HG03066 (cell line): ENCODE measurements around the gene SLC52A1.
"Not testable (repeated sequence)": the region's sequence is repeated elsewhere in the genome, so short reads cannot be mapped to it uniquely, and the experiment has no call there.

Experiments
- ATAC-seq: cut with Tn5 transposase; IDR thresholded peaks from one replicate; pipeline ENCODE4 v1.9.1; 2021; ENCODE audit warnings: low read depth; ENCODE audit not compliant: unreplicated experiment

The SLC52A1 gene

GRCh38 chr17:5035315-5035714, at the start of gene SLC52A1:
SLC52A1 (minus strand) TSS chr17:5035426; CDS start chr17:5034606, 820 bp downstream.
- ATAC-seq, result no peak

GRCh38 chr17:5080591-5080990, 45.4 kb upstream of the SLC52A1 start:
- no peak for ATAC-seq

GRCh38 chr17:5078106-5079028, 43.1 kb upstream of the SLC52A1 start, which contains the start of gene ZFP3:
ZFP3 (plus strand) TSS chr17:5078467; CDS start chr17:5091505, 13,038 bp downstream.
- ATAC-seq, result peak; percentile 72

DNA sequence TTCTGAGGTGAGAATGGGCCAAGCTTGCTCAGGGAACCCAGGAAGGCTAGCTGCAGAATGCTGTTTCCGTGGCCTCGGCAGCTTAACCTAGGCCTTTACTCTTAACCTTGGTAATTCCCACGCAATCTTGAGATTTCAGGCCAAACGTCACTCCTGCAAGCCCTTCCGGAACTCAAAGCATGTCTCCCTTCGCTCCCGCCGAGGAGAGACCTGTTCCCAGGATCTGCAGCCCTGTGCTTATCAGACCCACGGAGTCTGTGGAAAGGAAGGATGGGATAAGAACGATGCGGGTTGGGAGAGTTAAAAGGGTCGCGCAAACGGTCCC, 42.5 kb upstream of the SLC52A1 start:
- ATAC-seq, result peak; percentile 8

GRCh38 chr17:5077275-5077674, 42.0 kb upstream of the SLC52A1 start:
- ATAC-seq, result not testable (repeated sequence)

GRCh38 chr17:5075472-5075871, 40.2 kb upstream of the SLC52A1 start:
- ATAC-seq, result not testable (repeated sequence)

DNA sequence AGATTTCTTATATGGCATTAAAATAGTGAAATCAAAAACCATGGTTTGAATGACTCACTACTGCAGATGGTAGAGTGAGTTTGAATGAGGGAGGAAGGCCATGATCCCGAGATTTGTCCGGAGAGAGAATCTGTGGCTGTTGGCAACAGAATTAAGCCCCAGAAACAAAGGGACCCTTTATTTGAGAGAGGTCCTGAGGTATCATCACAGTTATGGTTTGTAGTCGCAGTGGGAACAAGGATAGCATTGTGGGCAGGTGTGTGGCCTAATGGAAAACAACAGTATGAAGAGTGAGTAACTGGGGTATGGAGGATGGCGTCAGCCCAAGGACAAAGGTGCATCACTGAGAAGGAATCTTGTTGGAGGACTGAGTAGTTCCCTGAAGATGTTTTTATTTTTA, 34.5 kb upstream of the SLC52A1 start:
- ATAC-seq, result no peak

DNA sequence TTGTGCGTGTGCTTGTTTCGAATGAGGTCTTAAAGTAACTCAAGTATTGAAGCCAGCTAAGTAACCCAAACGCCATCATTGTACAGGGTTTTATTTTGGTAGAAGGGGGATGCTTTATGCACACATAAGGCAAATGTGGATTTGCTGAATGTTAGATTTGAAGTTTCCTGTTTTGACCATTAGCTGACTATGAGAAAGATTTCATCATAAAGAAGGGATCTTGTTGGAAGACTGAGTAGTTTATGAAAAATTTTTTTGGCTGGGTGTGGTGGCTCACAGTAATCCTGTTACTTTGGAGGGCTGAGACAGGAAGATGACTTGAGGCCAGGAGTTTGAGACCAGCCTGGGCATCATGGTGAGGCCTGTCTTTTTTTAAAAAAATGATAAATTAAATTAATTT, 33.0 kb upstream of the SLC52A1 start:
- no peak for ATAC-seq

- no peak for ATAC-seq
Observed at GRCh38 chr17:5065227-5065744, 30.1 kb upstream of the SLC52A1 start.

DNA sequence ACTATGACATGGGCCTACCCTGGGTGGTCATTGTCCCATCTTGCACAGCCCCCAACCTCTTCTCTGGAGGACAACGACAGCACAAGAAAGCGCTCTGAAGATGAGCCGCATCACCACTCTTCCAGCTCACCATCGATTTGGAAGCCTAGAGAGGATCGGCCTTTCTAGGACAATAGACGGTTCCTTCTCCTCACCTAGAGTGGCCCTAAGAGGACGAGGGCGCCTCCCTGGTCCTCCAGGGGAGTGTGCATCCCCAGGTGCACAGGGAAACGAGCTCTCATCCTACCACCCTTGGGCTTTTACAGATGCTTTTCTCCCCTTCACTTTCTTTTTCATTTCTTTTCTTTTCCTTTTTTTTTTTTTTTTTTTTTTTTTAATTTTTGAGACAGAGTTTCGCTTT, 20.3 kb upstream of the SLC52A1 start:
- ATAC-seq, result no peak

GRCh38 chr17:5050278-5050677, 15.1 kb upstream of the SLC52A1 start:
- ATAC-seq, result no peak

DNA sequence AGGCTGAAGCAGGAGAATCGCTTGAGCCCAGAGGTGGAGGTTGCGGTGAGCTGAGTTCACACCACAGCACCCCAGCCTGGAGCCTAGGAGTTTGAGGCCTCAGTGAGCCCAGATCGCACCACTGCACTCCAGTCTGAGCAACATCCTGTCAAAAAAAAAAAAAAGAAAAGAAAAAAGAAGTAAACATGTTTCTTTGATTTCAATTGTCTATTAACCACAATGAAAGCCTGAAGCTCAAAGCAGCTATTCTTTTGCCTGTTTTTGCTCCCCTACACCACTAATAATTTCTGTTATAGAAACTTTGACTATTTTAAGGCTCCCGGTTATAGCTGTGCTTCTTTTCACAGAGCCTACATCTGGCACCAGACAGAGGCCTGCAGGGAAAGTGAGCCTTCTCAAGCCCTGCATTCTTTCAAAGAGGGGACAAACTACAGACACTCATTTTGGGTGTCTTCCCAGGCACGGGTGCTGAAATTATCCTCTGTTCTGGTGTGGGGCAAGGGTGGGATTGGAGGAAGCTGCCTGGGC, 14.2 kb upstream of the SLC52A1 start:
- ATAC-seq, result no peak

DNA sequence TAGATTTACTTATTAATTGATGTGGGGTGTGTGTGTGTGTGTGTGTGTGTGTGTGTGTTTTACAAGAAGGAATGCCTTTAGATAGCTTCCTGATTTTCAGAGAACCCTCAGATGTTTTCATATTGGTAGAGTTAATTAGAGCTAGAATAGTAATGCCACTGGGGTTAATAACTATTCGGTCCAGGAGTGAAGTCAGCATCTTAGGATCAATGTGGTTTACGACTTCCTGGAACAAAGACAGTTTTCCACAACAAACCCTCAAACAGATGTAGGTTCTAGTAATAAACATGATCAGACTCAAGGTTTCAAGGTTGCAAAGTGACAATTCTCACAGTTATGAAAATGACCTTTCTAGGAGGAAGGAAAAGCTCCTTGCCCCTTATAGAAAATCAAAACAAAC, 12.2 kb upstream of the SLC52A1 start:
- ATAC-seq, result no peak

GRCh38 chr17:5045496-5045895, 10.3 kb upstream of the SLC52A1 start:
- no peak for ATAC-seq

DNA sequence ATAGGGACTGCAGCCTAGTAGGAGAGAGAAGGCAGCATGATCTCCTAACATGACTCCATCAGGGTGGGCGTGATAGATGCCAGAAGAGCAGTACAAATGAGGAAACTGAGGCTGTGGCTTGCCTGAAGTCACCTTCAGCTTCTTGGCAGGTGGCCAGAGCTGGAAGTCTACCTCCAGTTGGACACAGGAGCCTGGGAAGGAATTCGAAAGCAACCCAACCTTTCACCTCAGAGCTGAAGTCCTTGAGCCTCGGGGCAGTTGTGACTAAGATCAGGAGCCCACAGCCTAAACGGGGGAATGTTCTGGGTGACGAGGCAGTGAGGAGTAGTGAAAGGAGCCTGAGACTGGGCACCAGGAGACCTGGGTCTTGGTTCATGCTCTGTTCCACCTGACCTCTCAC, 9.4 kb upstream of the SLC52A1 start:
- ATAC-seq, result no peak

GRCh38 chr17:5043524-5043923, 8.3 kb upstream of the SLC52A1 start:
- ATAC-seq, result no peak

- ATAC-seq, result no peak
Observed at GRCh38 chr17:5042157-5043022, 7.2 kb upstream of the SLC52A1 start.

GRCh38 chr17:5034651-5035050, 575 bp downstream of the SLC52A1 start:
- ATAC-seq, result no peak

DNA sequence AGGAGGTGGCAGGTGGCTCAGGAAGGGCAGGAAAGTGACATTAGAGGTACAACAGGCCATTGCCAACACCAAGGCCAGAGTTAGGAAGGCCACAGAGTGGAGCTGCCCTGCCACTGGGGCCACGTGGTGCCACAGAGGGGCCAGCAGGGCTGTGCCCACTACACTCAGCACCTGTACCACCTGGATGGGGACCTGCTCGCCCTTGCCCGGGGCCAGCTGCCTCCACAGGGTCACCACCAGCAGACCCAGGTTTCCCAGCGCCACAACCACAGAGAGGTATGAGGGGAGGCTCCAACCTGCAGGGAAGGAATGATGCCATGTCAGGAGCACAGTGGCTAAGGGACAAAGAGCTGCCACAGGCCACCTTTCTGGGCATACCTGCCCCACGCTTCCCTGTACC, 1.2 kb downstream of the SLC52A1 start:
- ATAC-seq, result no peak

DNA sequence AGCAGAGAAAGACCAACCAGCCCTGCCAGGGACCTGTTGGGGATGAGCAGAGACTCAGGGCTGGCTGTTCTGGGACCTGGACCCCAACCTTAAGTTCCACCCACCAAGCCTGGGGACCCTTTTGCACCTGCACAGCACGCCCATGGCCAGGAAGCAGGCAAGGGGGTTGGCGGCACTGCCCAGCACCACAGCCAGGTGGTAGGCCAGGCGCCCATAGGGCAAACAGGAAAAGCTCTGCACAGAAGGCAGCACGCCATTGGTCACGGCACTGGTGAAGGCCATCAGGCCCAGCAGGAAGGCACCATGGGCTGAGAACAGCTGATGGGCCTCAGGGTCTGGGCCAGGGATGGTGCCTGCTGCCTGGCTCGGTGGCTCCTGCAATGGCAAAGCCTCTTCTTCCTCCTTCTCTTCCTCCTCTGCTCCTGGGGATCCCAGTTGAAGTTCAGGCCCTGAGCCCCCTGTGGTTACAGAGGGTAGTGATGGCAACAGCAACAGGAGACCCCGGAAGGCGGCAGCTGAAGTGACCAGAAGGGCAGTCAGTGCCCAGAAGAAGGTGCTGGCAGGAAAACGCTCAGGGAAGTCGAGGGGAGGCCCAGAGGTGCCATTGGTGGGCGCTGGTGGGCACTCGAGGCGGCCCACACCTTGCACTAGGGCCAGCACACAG, 1.7 kb downstream of the SLC52A1 start:
- no peak for ATAC-seq
